ENCODE results near the gene CFAP46. TPM values are rescaled to one million over a fixed set of nuclear protein-coding genes. Genes with fewer than 3 reads are reported as not detected.
"Not testable (repeated sequence)": the region's sequence is repeated elsewhere in the genome, so short reads cannot be mapped to it uniquely, and the experiment has no call there.

Gene CFAP46
- total RNA-seq, 1 donor from 2014 or later: 0.39 TPM

GRCh38 chr10:132861116-132861691 lies 81.2 kb downstream of the CFAP46 start:
- no peak for DNase-seq

- DNase-seq: no peak
Observed at GRCh38 chr10:132860532-132860931, 81.8 kb downstream of the CFAP46 start.

GRCh38 chr10:132859084-132859855 lies 83.1 kb downstream of the CFAP46 start:
- DNase-seq: no peak

GRCh38 chr10:132858121-132859081 lies 84.0 kb downstream of the CFAP46 start:
- DNase-seq: no peak

GRCh38 chr10:132856869-132857524 lies 85.4 kb downstream of the CFAP46 start:
- no peak for DNase-seq

- no peak for DNase-seq
Observed at GRCh38 chr10:132855889-132856288, 86.5 kb downstream of the CFAP46 start.

GRCh38 chr10:132851451-132851850 lies 90.9 kb downstream of the CFAP46 start:
- DNase-seq: no peak

- DNase-seq: no peak
Observed at GRCh38 chr10:132850896-132851295, 91.5 kb downstream of the CFAP46 start.

GRCh38 chr10:132850246-132850645 lies 92.1 kb downstream of the CFAP46 start:
- no peak for DNase-seq

- DNase-seq: no peak
Observed at GRCh38 chr10:132849546-132850031, 92.8 kb downstream of the CFAP46 start.

GRCh38 chr10:132848951-132849545 lies 93.3 kb downstream of the CFAP46 start:
- DNase-seq: no peak

GRCh38 chr10:132848291-132848701 lies 94.1 kb downstream of the CFAP46 start:
- no peak for DNase-seq

- DNase-seq: no peak
Observed at GRCh38 chr10:132847856-132848255, 94.5 kb downstream of the CFAP46 start.

GRCh38 chr10:132847416-132847777 lies 95.0 kb downstream of the CFAP46 start:
- no peak for DNase-seq

GRCh38 chr10:132846631-132847415 lies 95.5 kb downstream of the CFAP46 start:
- no peak for DNase-seq

- no peak for DNase-seq
Observed at GRCh38 chr10:132845780-132846595, 96.4 kb downstream of the CFAP46 start.

- DNase-seq: no peak
Observed at GRCh38 chr10:132845041-132845551, 97.3 kb downstream of the CFAP46 start.

GRCh38 chr10:132844069-132844809 lies 98.1 kb downstream of the CFAP46 start:
- no peak for DNase-seq

- DNase-seq: not testable (repeated sequence)
Observed at GRCh38 chr10:132843276-132843675, 99.1 kb downstream of the CFAP46 start.

All from skin of body (tissue), 2 donors.